Ectodermal cell (in vitro differentiated cells): ENCODE results near the gene ZNF268.
"Not testable (repeated sequence)": the region's sequence is repeated elsewhere in the genome, so short reads cannot be mapped to it uniquely, and the experiment has no call there.

Experiments used
- H3K27ac ChIP-seq: 2 replicates; pipeline ENCODE4 v1.7.0; 2013; ENCODE audit warnings: mild to moderate bottlenecking, low read depth, low read length; ENCODE audit not compliant: insufficient read depth, poor library complexity, severe bottlenecking
- H3K27me3 ChIP-seq: 2 replicates; pipeline ENCODE4 v1.7.0; 2013; ENCODE audit warnings: mild to moderate bottlenecking, low read length; ENCODE audit not compliant: insufficient read depth, control insufficient read depth, poor library complexity, severe bottlenecking
- H3K36me3 ChIP-seq: one replicate; pipeline ENCODE4 v1.7.0; 2013; ENCODE audit warnings: low read length; ENCODE audit not compliant: control insufficient read depth, insufficient read depth
- H3K4me1 ChIP-seq: one replicate; pipeline ENCODE4 v1.7.0; 2013; ENCODE audit warnings: low read length; ENCODE audit not compliant: control insufficient read depth, insufficient read depth
- H3K4me3 ChIP-seq: 2 replicates; pipeline ENCODE4 v1.7.0; 2013; ENCODE audit warnings: low read depth, low read length, control low read depth; ENCODE audit not compliant: insufficient read depth
- H3K9me3 ChIP-seq: 2 replicates; pipeline ENCODE4 v1.7.0; 2013; ENCODE audit warnings: mild to moderate bottlenecking, low read length, moderate library complexity; ENCODE audit not compliant: control insufficient read depth
- WGBS, 2 experiments: methylation state at CpG; one replicate each; pipeline ENCODE4 v1.1.7; 2013; ENCODE audit warnings: missing lambda C conversion rate in 2 of 2; 5-methylcytosine and 5-hydroxymethylcytosine counted together

ZNF268 gene

DNA sequence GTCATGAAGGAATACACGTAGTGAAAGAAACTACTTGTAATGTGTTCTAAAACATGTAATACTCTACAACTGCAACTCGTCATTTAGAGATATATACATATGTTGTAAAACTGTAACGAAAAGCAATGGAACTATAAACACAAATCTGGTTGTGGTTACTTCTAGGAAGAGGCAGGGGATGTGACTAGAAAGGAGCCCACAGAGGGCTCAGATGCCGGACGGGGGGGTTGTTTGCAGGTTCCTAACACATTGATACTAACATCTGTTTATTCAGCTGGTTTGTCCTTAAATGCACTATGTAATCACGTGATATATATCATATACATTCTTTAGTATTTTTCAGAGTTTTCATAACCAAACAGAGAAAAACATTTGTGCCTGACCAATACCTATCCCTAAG, 70.4 kb downstream of the ZNF268 start:
- no peak overlapping the region for H3K4me3 ChIP-seq
- no peak overlapping the region for H3K27ac ChIP-seq
- no peaks in the 10 kb centered on the region for H3K36me3 ChIP-seq
- H3K9me3 ChIP-seq, result peaks cover 2% of the 10 kb centered on the region
- H3K27me3 ChIP-seq, result no peaks in the 10 kb centered on the region
- no peaks in the 10 kb centered on the region for H3K4me1 ChIP-seq
- WGBS, 2 experiments, result 75 to 81% methylated on average over 3 to 5 of the region's 6 CpGs

DNA sequence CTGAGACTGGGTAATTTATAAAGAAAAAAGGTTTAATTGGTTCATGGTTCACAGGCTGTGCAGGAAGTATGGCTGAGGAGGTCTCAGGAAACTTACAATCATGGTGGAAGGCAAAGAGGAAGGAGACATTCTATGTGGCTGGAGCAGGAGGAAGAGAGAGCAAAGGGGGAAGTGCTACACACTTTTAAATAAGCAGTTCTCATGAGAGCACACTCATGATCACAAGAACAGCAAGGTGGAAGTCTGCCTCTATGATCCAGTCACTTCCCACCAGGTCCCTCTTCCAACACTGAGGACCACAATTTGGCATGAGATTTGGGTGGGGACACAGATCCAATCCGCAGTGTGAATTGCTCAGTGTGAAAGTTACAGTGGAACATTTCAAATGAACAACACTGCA, 74.5 kb downstream of the ZNF268 start:
- WGBS, 2 experiments, result 19 to 43% methylated on average over 1 of the region's 1 CpG
- not testable (repeated sequence) for H3K27ac ChIP-seq

DNA sequence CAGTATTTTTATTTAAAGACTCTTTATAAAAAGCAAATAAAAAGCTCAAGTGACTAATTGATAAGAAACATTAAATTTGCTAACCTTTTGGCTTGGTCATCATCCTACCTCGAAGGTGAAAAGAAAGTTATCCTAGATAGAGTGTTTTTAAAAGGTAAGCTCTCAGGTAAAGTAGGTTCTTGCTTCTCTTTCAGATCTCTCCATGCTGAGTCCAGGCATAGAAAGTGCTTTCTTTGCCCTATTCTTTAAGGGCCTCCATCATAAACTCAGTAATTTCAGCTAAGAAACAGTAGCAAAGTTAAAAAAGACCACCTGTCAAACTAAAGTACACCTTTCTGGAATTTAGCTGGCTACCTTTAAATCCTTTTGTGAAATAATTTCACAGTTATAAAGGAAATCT, 75.0 kb downstream of the ZNF268 start:
- Histone ChIP-seq H3K9me3 (peaks cover 4% of the 10 kb centered on the region), H3K27ac (no peak overlapping the region), H3K27me3 (no peaks in the 10 kb centered on the region), H3K4me3 (no peak overlapping the region), H3K36me3 (no peaks in the 10 kb centered on the region), H3K4me1 (no peaks in the 10 kb centered on the region)
- WGBS, 2 experiments, result 65 to 67% methylated on average over 1 of the region's 1 CpG

More for the DNA sequence above, 74.5 kb downstream of the ZNF268 start:
- not testable (repeated sequence) for H3K36me3 ChIP-seq, H3K9me3 ChIP-seq, H3K4me1 ChIP-seq, H3K27me3 ChIP-seq, H3K4me3 ChIP-seq

DNA sequence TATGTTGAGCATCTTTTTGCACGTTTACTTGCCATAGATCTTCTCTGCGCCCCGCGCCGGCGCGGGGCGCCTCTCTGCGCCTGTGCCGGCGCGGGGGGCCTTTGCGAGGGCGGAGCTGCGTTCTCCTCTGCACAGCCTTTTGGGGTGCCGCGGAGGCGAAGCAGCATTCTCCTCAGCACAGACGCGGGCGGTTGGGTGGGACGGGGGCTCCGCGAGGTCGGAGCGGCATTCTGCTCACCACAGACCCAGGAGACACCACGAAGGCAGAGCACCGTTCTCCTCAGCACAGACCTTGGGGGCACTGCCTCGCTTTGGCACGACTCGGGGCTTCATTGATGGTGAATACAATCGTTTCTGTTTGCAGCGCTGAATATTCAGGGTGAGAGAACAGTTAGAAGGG, 82.9 kb downstream of the ZNF268 start:
- H3K4me3 ChIP-seq, result no peak overlapping the region
- WGBS, 2 experiments, result 88 to 89% methylated on average over 33 of the region's 33 CpGs
- peaks cover 2% of the 10 kb centered on the region for H3K9me3 ChIP-seq
- no peak overlapping the region for H3K27ac ChIP-seq
- H3K36me3 ChIP-seq, result no peaks in the 10 kb centered on the region
- H3K27me3 ChIP-seq, result no peaks in the 10 kb centered on the region
- H3K4me1 ChIP-seq, result no peaks in the 10 kb centered on the region
